OCI-LY1 (cell line): Measurements from ENCODE around the gene SGCD.

Source experiments
- H2AFZ ChIP-seq: fragments of 200-600 bp; sonication (generic), shearing (Covaris generic); 2 replicates; pipeline ENCODE4 v1.6.0; 2014; ENCODE audit warnings: antibody characterized with exemption, mild to moderate bottlenecking, low read length
- H3F3A ChIP-seq: fragments of 200-600 bp; sonication (generic), shearing (Covaris generic); 2 replicates; pipeline ENCODE4 v1.6.0; 2014; ENCODE audit warnings: mild to moderate bottlenecking, antibody characterized with exemption, low read length, moderate library complexity; ENCODE audit not compliant: insufficient read depth
- H3K27ac ChIP-seq: fragments of 200-600 bp; sonication (generic); 2 replicates; pipeline ENCODE4 v1.5.1; 2014; ENCODE audit warnings: low read length, mixed run types, mild to moderate bottlenecking, low read depth; ENCODE audit not compliant: poor library complexity, severe bottlenecking
- H3K27me3 ChIP-seq: fragments of 200-600 bp; sonication (generic); 2 replicates; pipeline ENCODE4 v1.6.0; 2014; ENCODE audit warnings: antibody characterized with exemption, mild to moderate bottlenecking, low read length, moderate library complexity; ENCODE audit not compliant: insufficient read depth
- H3K36me3 ChIP-seq: fragments of 200-600 bp; sonication (generic); 2 replicates; pipeline ENCODE4 v1.6.1; 2014; ENCODE audit warnings: mild to moderate bottlenecking, antibody characterized with exemption, low read length, moderate library complexity, mixed read lengths; ENCODE audit not compliant: insufficient read depth
- H3K4me1 ChIP-seq: fragments of 200-600 bp; sonication (generic); 2 replicates; pipeline ENCODE4 v1.5.1; 2014; ENCODE audit warnings: mild to moderate bottlenecking, low read length, moderate library complexity; ENCODE audit not compliant: insufficient read depth, severe bottlenecking
- H3K4me2 ChIP-seq: fragments of 200-600 bp; sonication (generic), shearing (Covaris generic); 2 replicates; pipeline ENCODE4 v1.6.1; 2014; ENCODE audit warnings: low read length
- H3K4me3 ChIP-seq: fragments of 200-600 bp; sonication (generic); 2 replicates; pipeline ENCODE4 v1.5.1; 2014; ENCODE audit warnings: low read length, low read depth, mild to moderate bottlenecking, mixed read lengths; ENCODE audit not compliant: poor library complexity, severe bottlenecking
- H3K79me2 ChIP-seq: fragments of 200-600 bp; shearing (Covaris generic); 2 replicates; pipeline ENCODE4 v1.6.1; 2016; ENCODE audit warnings: mixed run types, low read length, mixed read lengths; ENCODE audit not compliant: insufficient read depth
- H3K9ac ChIP-seq: fragments of 200-600 bp; sonication (generic), shearing (Covaris generic); 2 replicates; pipeline ENCODE4 v1.6.1; 2014; ENCODE audit warnings: mild to moderate bottlenecking, low read length, mixed read lengths
- H3K9me2 ChIP-seq: fragments of 200-600 bp; sonication (generic), shearing (Covaris generic); 2 replicates; pipeline ENCODE4 v1.6.1; 2014; ENCODE audit warnings: low read depth, mild to moderate bottlenecking, low read length, mixed read lengths
- H3K9me3 ChIP-seq: fragments of 200-600 bp; shearing (Covaris generic); 2 replicates; pipeline ENCODE4 v1.6.1; 2014; ENCODE audit warnings: low read length, mixed read lengths
- H4K20me1 ChIP-seq: fragments of 200-600 bp; sonication (generic), shearing (Covaris generic); 2 replicates; pipeline ENCODE4 v1.6.0; 2016; ENCODE audit warnings: mild to moderate bottlenecking, low read length; ENCODE audit not compliant: insufficient read depth
- CTCF ChIP-seq: fragments of 200-600 bp; sonication (generic), shearing (Covaris generic); IDR thresholded peaks from 2 replicates; pipeline ENCODE4 v1.5.1; 2017; ENCODE audit warnings: mild to moderate bottlenecking, antibody characterized with exemption, low read length, moderate library complexity, mixed read lengths
- EZH2 ChIP-seq: fragments of 200-600 bp; sonication (generic), shearing (Covaris generic); IDR thresholded peaks from 2 replicates; pipeline ENCODE4 v1.8.0; 2017; ENCODE audit warnings: borderline replicate concordance, mixed run types, mild to moderate bottlenecking, antibody characterized with exemption, low read length, moderate library complexity, mixed read lengths

SGCD gene

GRCh38 chr5:156623381-156624040 is 296.5 kb downstream of the SGCD start:
- H3K9me2 ChIP-seq, result no peaks in the 10 kb centered on the region
- no peaks in the 10 kb centered on the region for H3K36me3 ChIP-seq
- no peaks in the 10 kb centered on the region for H3K9me3 ChIP-seq
- TF ChIP-seq EZH2 (no peak), CTCF (no peak)
- no peak overlapping the region for H3K9ac ChIP-seq
- H2AFZ ChIP-seq, result no peak overlapping the region
- H3K4me1 ChIP-seq, result no peaks in the 10 kb centered on the region
- H3K79me2 ChIP-seq, result no peaks in the 10 kb centered on the region
- no peak overlapping the region for H3K4me3 ChIP-seq
- H3F3A ChIP-seq, result no peaks in the 10 kb centered on the region
- no peaks in the 10 kb centered on the region for H3K27me3 ChIP-seq
- H3K4me2 ChIP-seq, result no peak overlapping the region
- H4K20me1 ChIP-seq, result no peaks in the 10 kb centered on the region
- no peak overlapping the region for H3K27ac ChIP-seq

GRCh38 chr5:156624686-156625085 is 297.7 kb downstream of the SGCD start:
- Histone ChIP-seq H3K4me2 (no peak overlapping the region), H3K9ac (no peak overlapping the region), H3K4me3 (no peak overlapping the region), H3K9me2 (no peaks in the 10 kb centered on the region), H4K20me1 (no peaks in the 10 kb centered on the region), H3K27ac (no peak overlapping the region), H3F3A (no peaks in the 10 kb centered on the region), H3K27me3 (no peaks in the 10 kb centered on the region), H3K9me3 (no peaks in the 10 kb centered on the region), H3K36me3 (no peaks in the 10 kb centered on the region), H3K79me2 (no peaks in the 10 kb centered on the region), H2AFZ (no peak overlapping the region), H3K4me1 (no peaks in the 10 kb centered on the region)
- no peak for TF ChIP-seq CTCF
- no peak for TF ChIP-seq EZH2

GRCh38 chr5:156628421-156628820 is 301.5 kb downstream of the SGCD start:
- no peaks in the 10 kb centered on the region for H3K4me1 ChIP-seq
- no peaks in the 10 kb centered on the region for H3K36me3 ChIP-seq
- no peak overlapping the region for H3K4me3 ChIP-seq
- no peaks in the 10 kb centered on the region for H3K9me2 ChIP-seq
- no peaks in the 10 kb centered on the region for H3F3A ChIP-seq
- H3K4me2 ChIP-seq, result no peak overlapping the region
- H3K9ac ChIP-seq, result no peak overlapping the region
- no peaks in the 10 kb centered on the region for H4K20me1 ChIP-seq
- no peak overlapping the region for H2AFZ ChIP-seq
- H3K27me3 ChIP-seq, result no peaks in the 10 kb centered on the region
- no peaks in the 10 kb centered on the region for H3K9me3 ChIP-seq
- TF ChIP-seq EZH2 (no peak), CTCF (no peak)
- no peaks in the 10 kb centered on the region for H3K79me2 ChIP-seq
- no peak overlapping the region for H3K27ac ChIP-seq
